HL-60 (cell line): ENCODE data around the gene INTS3.
"Not testable (repeated sequence)": the region's sequence is repeated elsewhere in the genome, so short reads cannot be mapped to it uniquely, and the experiment has no call there.

Source experiments
- DNase-seq, 2 experiments: peaks; one replicate each; pipeline ENCODE4 v3.0.0-alpha.2; 2010 to 2020; ENCODE audit warnings: low read depth in 1 of 2, low spot score in 1 of 2
- H3K27ac ChIP-seq: fragments of 250-450 bp; sonication (Bioruptor Pico); replicated peaks from 2 replicates; pipeline ENCODE4 v1.5.1; 2020; ENCODE audit warnings: mild to moderate bottlenecking, moderate library complexity
- H3K27me3 ChIP-seq: fragments of 250-450 bp; sonication (Bioruptor Pico); 2 replicates; pipeline ENCODE4 v1.5.1; 2021; ENCODE audit warnings: mild to moderate bottlenecking, moderate library complexity; ENCODE audit not compliant: insufficient read depth, poor library complexity, severe bottlenecking
- H3K4me3 ChIP-seq: replicated peaks from 2 replicates; pipeline ENCODE4 v1.5.1; 2011; ENCODE audit warnings: mild to moderate bottlenecking, control low read depth, low read length; ENCODE audit not compliant: insufficient read depth
- CTCF ChIP-seq: IDR thresholded peaks from one replicate; pipeline ENCODE4 v1.5.1; 2011; ENCODE audit warnings: low read length, control low read depth, inconsistent platforms; ENCODE audit not compliant: insufficient read depth
- GABPA ChIP-seq: IDR thresholded peaks from 2 replicates; pipeline ENCODE4 v1.6.1; 2012; ENCODE audit warnings: low read depth
- POLR2AphosphoS5 ChIP-seq: IDR thresholded peaks from 2 replicates; pipeline ENCODE4 v1.6.1; 2012; ENCODE audit warnings: low read depth
- REST ChIP-seq: IDR thresholded peaks from 2 replicates; pipeline ENCODE4 v1.6.1; 2012; ENCODE audit warnings: low read depth; ENCODE audit not compliant: insufficient replicate concordance
- SPI1 ChIP-seq: IDR thresholded peaks from 2 replicates; pipeline ENCODE4 v1.6.1; 2012; ENCODE audit warnings: low read depth, mild to moderate bottlenecking, borderline replicate concordance

Gene INTS3

GRCh38 chr1:153760440-153760839 is 32.6 kb downstream of the INTS3 start:
- Histone ChIP-seq H3K27ac (no peak overlapping the region), H3K4me3 (no peak overlapping the region), H3K27me3 (no peaks in the 10 kb centered on the region)
- no peak for TF ChIP-seq REST
- TF ChIP-seq SPI1, result no peak
- TF ChIP-seq CTCF, result no peak
- no peak for TF ChIP-seq POLR2AphosphoS5
- no peak for TF ChIP-seq GABPA
- DNase-seq, result no peak

GRCh38 chr1:153763365-153764225 is 35.7 kb downstream of the INTS3 start:
- TF ChIP-seq REST (no peak), POLR2AphosphoS5 (no peak), SPI1 (no peak), GABPA (no peak), CTCF (no peak)
- Histone ChIP-seq H3K27me3 (no peaks in the 10 kb centered on the region), H3K4me3 (no peak overlapping the region), H3K27ac (no peak overlapping the region)
- no peak for DNase-seq

- Histone ChIP-seq H3K4me3 (no peak overlapping the region), H3K27me3 (no peaks in the 10 kb centered on the region), H3K27ac (no peak overlapping the region)
- DNase-seq, result no peak
- no peak for TF ChIP-seq REST
- TF ChIP-seq SPI1, result no peak
- no peak for TF ChIP-seq GABPA
Measured at GRCh38 chr1:153764310-153764709, 36.5 kb downstream of the INTS3 start.

- not testable (repeated sequence) for DNase-seq, H3K27ac ChIP-seq
Measured at GRCh38 chr1:153766663-153767062, 38.8 kb downstream of the INTS3 start.

More at GRCh38 chr1:153766663-153767062, 38.8 kb downstream of the INTS3 start:
- H3K4me3 ChIP-seq, H3K27me3 ChIP-seq: not testable (repeated sequence)
